ENCODE data around the gene GOLGA1.

GRCh38 chr9:124835026-124835557 lies 105.8 kb downstream of the GOLGA1 start:
- TF ChIP-seq POLR2A (IDR thresholded peaks at IDR 0.05), result no peak
- TF ChIP-seq, protein P1, sequence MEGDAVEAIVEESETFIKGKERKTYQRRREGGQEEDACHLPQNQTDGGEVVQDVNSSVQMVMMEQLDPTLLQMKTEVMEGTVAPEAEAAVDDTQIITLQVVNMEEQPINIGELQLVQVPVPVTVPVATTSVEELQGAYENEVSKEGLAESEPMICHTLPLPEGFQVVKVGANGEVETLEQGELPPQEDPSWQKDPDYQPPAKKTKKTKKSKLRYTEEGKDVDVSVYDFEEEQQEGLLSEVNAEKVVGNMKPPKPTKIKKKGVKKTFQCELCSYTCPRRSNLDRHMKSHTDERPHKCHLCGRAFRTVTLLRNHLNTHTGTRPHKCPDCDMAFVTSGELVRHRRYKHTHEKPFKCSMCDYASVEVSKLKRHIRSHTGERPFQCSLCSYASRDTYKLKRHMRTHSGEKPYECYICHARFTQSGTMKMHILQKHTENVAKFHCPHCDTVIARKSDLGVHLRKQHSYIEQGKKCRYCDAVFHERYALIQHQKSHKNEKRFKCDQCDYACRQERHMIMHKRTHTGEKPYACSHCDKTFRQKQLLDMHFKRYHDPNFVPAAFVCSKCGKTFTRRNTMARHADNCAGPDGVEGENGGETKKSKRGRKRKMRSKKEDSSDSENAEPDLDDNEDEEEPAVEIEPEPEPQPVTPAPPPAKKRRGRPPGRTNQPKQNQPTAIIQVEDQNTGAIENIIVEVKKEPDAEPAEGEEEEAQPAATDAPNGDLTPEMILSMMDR (IDR thresholded peaks at IDR 0.05), result no peak

Data from uterus (tissue), 2 donors.